ENCODE results near the gene RIN3. TPM values are rescaled to one million over a fixed set of nuclear protein-coding genes. Genes with fewer than 3 reads are reported as not detected.

Gene RIN3
- polyA plus RNA-seq, 3 donors from 2014 or later: 38.8 to 131 (median 60.1) TPM

- peak overlapping the region; percentile 41 to 91 (median 88) for H3K27ac Mint-ChIP-seq
- H3K36me3 Mint-ChIP-seq: no peaks in the 10 kb centered on the region
- peaks cover 4 to 11% (median 7%) of the 10 kb centered on the region in 3 donors for H3K27me3 Mint-ChIP-seq (ENCODE audit: low read depth in 3 of 3)
- H3K9me3 Mint-ChIP-seq: no peaks in the 10 kb centered on the region
- peak; percentile 76 to 86 (median 81) for DNase-seq
- peaks cover 15 to 17% of the 10 kb centered on the region in 2 donors for H3K4me1 Mint-ChIP-seq
- H3K4me3 Mint-ChIP-seq: peak overlapping the region in 3 of 5 donors; percentile 36 to 70 (median 52)
These were observed 212.8 kb downstream of the RIN3 start for GRCh38 chr14:92726135-92726932.

GRCh38 chr14:92726933-92727262 is 213.3 kb downstream of the RIN3 start:
- no peaks in the 10 kb centered on the region for H3K36me3 Mint-ChIP-seq
- DNase-seq: no peak
- peaks cover 4 to 11% (median 7%) of the 10 kb centered on the region in 3 donors for H3K27me3 Mint-ChIP-seq (ENCODE audit: low read depth in 3 of 3)
- peaks cover 15 to 17% of the 10 kb centered on the region in 2 donors for H3K4me1 Mint-ChIP-seq
- no peaks in the 10 kb centered on the region for H3K9me3 Mint-ChIP-seq
- H3K4me3 Mint-ChIP-seq: peak overlapping the region in 1 of 5 donors; percentile 70
- H3K27ac Mint-ChIP-seq: peak overlapping the region; percentile 6 to 91 (median 83)

GRCh38 chr14:92728759-92729364 is 215.3 kb downstream of the RIN3 start:
- no peak for DNase-seq
- no peaks in the 10 kb centered on the region for H3K9me3 Mint-ChIP-seq
- no peak overlapping the region for H3K4me3 Mint-ChIP-seq
- no peaks in the 10 kb centered on the region for H3K36me3 Mint-ChIP-seq
- peaks cover 3 to 11% (median 7%) of the 10 kb centered on the region in 3 donors for H3K27me3 Mint-ChIP-seq (ENCODE audit: low read depth in 3 of 3)
- H3K27ac Mint-ChIP-seq: no peak overlapping the region
- peaks cover 15 to 17% of the 10 kb centered on the region in 2 donors for H3K4me1 Mint-ChIP-seq

GRCh38 chr14:92729634-92730358 is 216.2 kb downstream of the RIN3 start:
- no peaks in the 10 kb centered on the region for H3K36me3 Mint-ChIP-seq
- no peak overlapping the region for H3K4me3 Mint-ChIP-seq
- peaks cover 14 to 17% of the 10 kb centered on the region in 2 donors for H3K4me1 Mint-ChIP-seq
- H3K27me3 Mint-ChIP-seq (ENCODE audit: low read depth in 3 of 3): peaks cover 3 to 8% (median 7%) of the 10 kb centered on the region in 3 donors
- H3K9me3 Mint-ChIP-seq: no peaks in the 10 kb centered on the region
- no peak for DNase-seq
- H3K27ac Mint-ChIP-seq: peak overlapping the region in 2 of 6 donors; percentile 33 to 65

GRCh38 chr14:92731622-92732115 is 218.1 kb downstream of the RIN3 start:
- H3K4me3 Mint-ChIP-seq: no peak overlapping the region
- H3K36me3 Mint-ChIP-seq: no peaks in the 10 kb centered on the region
- peaks cover 4 to 11% (median 7%) of the 10 kb centered on the region in 3 donors for H3K27me3 Mint-ChIP-seq (ENCODE audit: low read depth in 3 of 3)
- H3K9me3 Mint-ChIP-seq: no peaks in the 10 kb centered on the region
- DNase-seq: no peak
- peaks cover 6 to 9% of the 10 kb centered on the region in 2 donors for H3K4me1 Mint-ChIP-seq
- no peak overlapping the region for H3K27ac Mint-ChIP-seq

GRCh38 chr14:92733007-92733406 is 219.4 kb downstream of the RIN3 start:
- H3K36me3 Mint-ChIP-seq: no peaks in the 10 kb centered on the region
- H3K27ac Mint-ChIP-seq: no peak overlapping the region
- no peak overlapping the region for H3K4me3 Mint-ChIP-seq
- no peaks in the 10 kb centered on the region for H3K9me3 Mint-ChIP-seq
- peaks cover 0 to 7% of the 10 kb centered on the region in 2 donors for H3K4me1 Mint-ChIP-seq
- DNase-seq: no peak
- peaks cover 7 to 10% (median 7%) of the 10 kb centered on the region in 3 donors for H3K27me3 Mint-ChIP-seq (ENCODE audit: low read depth in 3 of 3)

- no peak for DNase-seq
- Mint-ChIP-seq H3K9me3 (no peaks in the 10 kb centered on the region), H3K4me3 (no peak overlapping the region), H3K4me1 (peaks cover 0 to 6% of the 10 kb centered on the region in 2 donors), H3K36me3 (no peaks in the 10 kb centered on the region), H3K27ac (no peak overlapping the region), H3K27me3 (ENCODE audit: low read depth in 3 of 3) (peaks cover 4 to 11% (median 11%) of the 10 kb centered on the region in 3 donors)
These were observed 221.0 kb downstream of the RIN3 start for GRCh38 chr14:92734618-92735017.

- H3K27me3 Mint-ChIP-seq (ENCODE audit: low read depth in 3 of 3): peaks cover 0 to 13% (median 10%) of the 10 kb centered on the region in 3 donors
- no peaks in the 10 kb centered on the region for H3K36me3 Mint-ChIP-seq
- H3K9me3 Mint-ChIP-seq: no peaks in the 10 kb centered on the region
- H3K4me3 Mint-ChIP-seq: no peak overlapping the region
- H3K27ac Mint-ChIP-seq: no peak overlapping the region
- no peak for DNase-seq
- no peaks in the 10 kb centered on the region for H3K4me1 Mint-ChIP-seq
These were observed 221.8 kb downstream of the RIN3 start for GRCh38 chr14:92735344-92735743.

- Mint-ChIP-seq H3K9me3 (no peaks in the 10 kb centered on the region), H3K4me1 (no peaks in the 10 kb centered on the region), H3K4me3 (no peak overlapping the region), H3K36me3 (no peaks in the 10 kb centered on the region), H3K27me3 (ENCODE audit: low read depth in 3 of 3) (peaks cover 0 to 19% (median 15%) of the 10 kb centered on the region in 3 donors), H3K27ac (peak overlapping the region in 1 of 6 donors; percentile 11)
- no peak for DNase-seq
These were observed 223.6 kb downstream of the RIN3 start for GRCh38 chr14:92737206-92737605.

GRCh38 chr14:92737619-92738188 is 224.1 kb downstream of the RIN3 start:
- Mint-ChIP-seq H3K4me3 (no peak overlapping the region), H3K36me3 (no peaks in the 10 kb centered on the region), H3K9me3 (no peaks in the 10 kb centered on the region), H3K4me1 (no peaks in the 10 kb centered on the region), H3K27ac (peak overlapping the region in 1 of 6 donors; percentile 11), H3K27me3 (ENCODE audit: low read depth in 3 of 3) (peaks cover 0 to 19% (median 13%) of the 10 kb centered on the region in 3 donors)
- DNase-seq: no peak

Other genes with a start within 250 kb of the RIN3 start
- under 1 TPM; 0.05 to 0.52 (median 0.12) TPM for gene SLC24A4, start 190.6 kb upstream of the RIN3 start, polyA plus RNA-seq
- 1 to 10 TPM; 1.7 to 7.4 (median 2.9) TPM for gene LGMN, start 234.8 kb downstream of the RIN3 start, polyA plus RNA-seq

All from immature natural killer cell (primary cell).